ENCODE results near the gene DHRS2.
A peak's percentile ranks its signal among the peaks of the same experiment; 100 is the strongest.

DHRS2 gene

GRCh38 chr14:23613242-23614070, 22.7 kb upstream of the DHRS2 start:
- DNase-seq: no peak

GRCh38 chr14:23614395-23614828, 21.8 kb upstream of the DHRS2 start:
- no peak for DNase-seq

- DNase-seq: no peak
Measured at GRCh38 chr14:23615856-23616255, 20.3 kb upstream of the DHRS2 start.

GRCh38 chr14:23617539-23617938, 18.6 kb upstream of the DHRS2 start:
- DNase-seq: no peak

- DNase-seq: no peak
Measured at GRCh38 chr14:23618415-23618988, 17.7 kb upstream of the DHRS2 start.

- DNase-seq: no peak
Measured at GRCh38 chr14:23620177-23620702, 15.9 kb upstream of the DHRS2 start.

- DNase-seq: no peak
Measured at GRCh38 chr14:23621204-23621931, 14.8 kb upstream of the DHRS2 start.

GRCh38 chr14:23621932-23622730, 14.0 kb upstream of the DHRS2 start:
- DNase-seq: no peak

GRCh38 chr14:23622990-23623389, 13.2 kb upstream of the DHRS2 start:
- no peak for DNase-seq

GRCh38 chr14:23623962-23624361, 12.2 kb upstream of the DHRS2 start:
- DNase-seq: no peak

GRCh38 chr14:23624830-23625404, 11.2 kb upstream of the DHRS2 start:
- DNase-seq: no peak

GRCh38 chr14:23626946-23627345, 9.2 kb upstream of the DHRS2 start:
- DNase-seq: no peak

GRCh38 chr14:23627961-23628360, 8.2 kb upstream of the DHRS2 start:
- DNase-seq: no peak

GRCh38 chr14:23629204-23629603, 7.0 kb upstream of the DHRS2 start:
- DNase-seq: no peak

- DNase-seq: no peak
Measured at GRCh38 chr14:23629832-23630396, 6.2 kb upstream of the DHRS2 start.

GRCh38 chr14:23630687-23631086, 5.5 kb upstream of the DHRS2 start:
- DNase-seq: no peak

- DNase-seq: no peak
Measured at GRCh38 chr14:23631234-23631633, 4.9 kb upstream of the DHRS2 start.

- peak; percentile 96 for DNase-seq
Measured at GRCh38 chr14:23631702-23632460, 4.3 kb upstream of the DHRS2 start.

GRCh38 chr14:23632461-23633159, 3.6 kb upstream of the DHRS2 start:
- no peak for DNase-seq

- no peak for DNase-seq
Measured at GRCh38 chr14:23633160-23633701, 2.9 kb upstream of the DHRS2 start.
